B cell (primary cell): ENCODE measurements around the gene GEMIN7. TPM values are rescaled to one million over a fixed set of nuclear protein-coding genes. Genes with fewer than 3 reads are reported as not detected.

Source experiments
- ATAC-seq: fragments of 200-7000 bp; cut with Tn5 transposase; one replicate; pipeline ENCODE4 v1.10.0; 2021; ENCODE audit warnings: low read depth, mild to moderate bottlenecking, moderate number of reproducible peaks, moderate library complexity
- CTCF ChIA-PET: fragments of 350-600 bp; sonication (Branson Sonifier 250); formaldehyde crosslinking; loops from one replicate; lab custom pipeline; 2021; ENCODE audit warnings: antibody characterized with exemption, inconsistent platforms; lab: Charles Lee
- POLR2A ChIA-PET: fragments of 350-600 bp; sonication (Branson Sonifier 250); formaldehyde crosslinking; loops from one replicate; lab custom pipeline; 2021; ENCODE audit warnings: antibody characterized with exemption; lab: Charles Lee
- DNase-seq: peaks from one replicate; pipeline ENCODE4 v3.0.0; 2013
- H2AFZ ChIP-seq: 2 replicates; pipeline ENCODE4 v1.6.1; 2012; ENCODE audit warnings: mild to moderate bottlenecking, low read depth, low read length; ENCODE audit not compliant: insufficient read depth, poor library complexity, severe bottlenecking
- H3K27ac ChIP-seq, 2 donors: 1 replicate in 1 of 2; 2 replicates in 1 of 2; pipeline ENCODE4 v1.5.1; 2012 to 2013; ENCODE audit warnings: low read length in 2 of 2, mild to moderate bottlenecking in 2 of 2, moderate library complexity in 1 of 2
- H3K27me3 ChIP-seq, 4 experiments: fragments of 200-600 bp in 1 of 4; sonication (generic) in 1 of 4; replicated peaks in 1 of 4; 1 replicate in 2 of 4; 2 replicates in 2 of 4; pipeline versions ENCODE4 v1.6.1 to v1.7.0; 2013 to 2016; ENCODE audit warnings: low read length in 3 of 4, mild to moderate bottlenecking in 2 of 4, mixed read lengths in 1 of 4, moderate library complexity in 1 of 4; ENCODE audit not compliant: insufficient read depth in 4 of 4, control insufficient read depth in 3 of 4; ENCODE audit errors: control extremely low read depth in 1 of 4
- H3K36me3 ChIP-seq, 2 experiments: replicated peaks in 1 of 2; 1 replicate in 1 of 2; 2 replicates in 1 of 2; pipeline versions ENCODE4 v1.6.1 to v1.7.1; 2013; ENCODE audit warnings: low read length in 1 of 2; ENCODE audit not compliant: insufficient read depth in 2 of 2, control insufficient read depth in 1 of 2; ENCODE audit errors: control extremely low read depth in 1 of 2, extremely low read depth in 1 of 2
- H3K4me1 ChIP-seq, 2 donors: fragments of 200-600 bp in 1 of 2; sonication (generic) in 1 of 2; 1 replicate in 1 of 2; 2 replicates in 1 of 2; pipeline versions ENCODE4 v1.5.1 to v1.6.1; 2013 to 2017; ENCODE audit warnings: low read length in 2 of 2; ENCODE audit not compliant: control insufficient read depth in 2 of 2, insufficient read depth in 2 of 2
- H3K4me2 ChIP-seq: replicated peaks from 2 replicates; pipeline ENCODE3; 2012; ENCODE audit warnings: mild to moderate bottlenecking, low read depth, low read length; ENCODE audit not compliant: poor library complexity, severe bottlenecking
- H3K4me3 ChIP-seq, 5 experiments: fragments of 200-600 bp in 1 of 5; sonication (generic) in 1 of 5; 1 replicate in 3 of 5; 2 replicates in 2 of 5; pipeline versions ENCODE4 v1.5.1 to v1.7.0; 2011 to 2016; ENCODE audit warnings: low read length in 4 of 5, mild to moderate bottlenecking in 4 of 5, low read depth in 2 of 5, control low read depth in 1 of 5, moderate library complexity in 1 of 5; ENCODE audit not compliant: insufficient read depth in 1 of 5; ENCODE audit errors: control extremely low read depth in 1 of 5, extremely low read depth in 1 of 5
- H3K79me2 ChIP-seq: fragments of 200-600 bp; sonication (generic); one replicate; pipeline ENCODE4 v1.6.0; 2016; ENCODE audit warnings: low read length; ENCODE audit not compliant: control insufficient read depth, insufficient read depth
- H3K9ac ChIP-seq: fragments of 200-600 bp; sonication (generic); 2 replicates; pipeline ENCODE4 v1.6.1; 2017; ENCODE audit warnings: mild to moderate bottlenecking, low read length, moderate library complexity
- H3K9me3 ChIP-seq, 3 donors: one replicate each; pipeline versions ENCODE4 v1.6.1 to v1.7.1; 2013; ENCODE audit warnings: low read length in 2 of 3; ENCODE audit not compliant: control insufficient read depth in 2 of 3, insufficient read depth in 1 of 3; ENCODE audit errors: control extremely low read depth in 1 of 3
- H4K20me1 ChIP-seq: 2 replicates; pipeline ENCODE4 v1.6.0; 2012; ENCODE audit warnings: mild to moderate bottlenecking, low read length; ENCODE audit not compliant: insufficient read depth, control insufficient read depth, poor library complexity, severe bottlenecking
- H3K27ac Mint-ChIP-seq: one replicate; pipeline ENCODE4 v1.8.0; 2021; ENCODE audit warnings: mixed read lengths
- H3K27me3 Mint-ChIP-seq: one replicate; pipeline ENCODE4 v1.8.0; 2021; ENCODE audit warnings: mixed read lengths
- H3K4me1 Mint-ChIP-seq: one replicate; pipeline ENCODE4 v1.8.0; 2021; ENCODE audit warnings: mixed read lengths
- H3K4me3 Mint-ChIP-seq: one replicate; pipeline ENCODE4 v1.8.0; 2021; ENCODE audit warnings: mixed read lengths
- H3K9me3 Mint-ChIP-seq: one replicate; pipeline ENCODE4 v1.8.0; 2022; ENCODE audit warnings: mixed read lengths; ENCODE audit not compliant: insufficient read depth
- CTCF ChIP-seq: fragments of 200-600 bp; IDR thresholded peaks from one replicate; pipeline ENCODE4 v1.8.0; 2022; ENCODE audit warnings: antibody characterized with exemption, mild to moderate bottlenecking
- EZH2 ChIP-seq: IDR thresholded peaks from 2 replicates; pipeline ENCODE4 v1.6.1; 2012; ENCODE audit warnings: borderline replicate concordance, low read depth, mild to moderate bottlenecking, moderate library complexity, low read length; ENCODE audit not compliant: insufficient read depth, poor library complexity, severe bottlenecking
- WGBS: methylation state at CpG from one replicate; pipeline ENCODE4 v1.1.5; 2013; ENCODE audit warnings: missing lambda C conversion rate; ENCODE audit not compliant: insufficient coverage; 5-methylcytosine and 5-hydroxymethylcytosine counted together
- intact Hi-C: fragments of 100-400 bp; cut with micrococcal nuclease; formaldehyde crosslinking; loops from one replicate; pipeline ENCODE4 v1.10.0; 2022
- polyA plus RNA-seq: library from polyadenylated mRNA; depleted of rRNA; stranded (reverse); fragments of >200 nt; gene quantifications from 2 replicates; pipeline ENCODE4 v1.2.3, GENCODE V29; 2012
- total RNA-seq, 2 donors: library from RNA; stranded (reverse); fragments of 120-200 nt in 1 of 2; gene quantifications; 1 replicate in 1 of 2; 2 replicates in 1 of 2; pipeline versions ENCODE4 v1.2.3 to v1.2.4, GENCODE V29; 2013 to 2022

GEMIN7 gene
- total and polyA plus RNA-seq, 2 donors (not counting 1 experiment from before 2014, with no cell fraction given), result 43.0 to 89.4 TPM

DNA sequence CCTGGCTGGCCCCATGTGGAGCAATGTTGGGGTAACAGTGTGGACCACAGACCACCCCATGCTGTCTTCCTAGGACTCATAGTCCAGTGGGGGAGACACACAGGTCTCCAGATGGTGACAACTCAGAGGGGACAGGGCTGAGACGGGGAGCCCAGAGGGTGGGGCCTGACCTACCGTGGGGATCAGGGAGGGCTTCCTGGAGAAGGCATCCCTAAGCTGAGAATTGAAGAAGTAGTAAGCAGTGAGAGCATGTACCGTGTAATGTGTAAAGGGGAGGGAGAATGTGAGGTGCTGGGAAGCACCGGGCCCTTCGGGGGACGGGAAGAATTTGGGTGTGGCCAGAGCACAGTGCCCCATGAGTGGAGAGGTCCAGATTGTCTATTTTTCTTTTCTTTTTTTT lies 45.0 kb downstream of the GEMIN7 start:
- Histone ChIP-seq H3K9me3 (no peaks in the 10 kb centered on the region), H3K4me3 (no peak overlapping the region), H3K36me3 (no peaks in the 10 kb centered on the region), H3K4me2 (no peak overlapping the region), H3K9ac (no peak overlapping the region), H3K27ac (no peak overlapping the region), H2AFZ (no peak overlapping the region), H4K20me1 (peaks cover 82% of the 10 kb centered on the region), H3K4me1 (peaks cover 22 to 42% of the 10 kb centered on the region in 2 donors), H3K27me3 (no peaks in the 10 kb centered on the region), H3K79me2 (peaks cover 95% of the 10 kb centered on the region)
- CTCF ChIA-PET, result interaction anchor here (2.2 kb wide), 1 partner anchor 12 kb away, joined by 6 read pairs; no protein-coding TSS in a partner anchor
- peaks cover 58% of the 10 kb centered on the region for H3K4me1 Mint-ChIP-seq
- 100% methylated on average over 3 of the region's 6 CpGs for WGBS
- intact Hi-C loops, result no loop called here
- no peak overlapping the region for H3K27ac Mint-ChIP-seq
- TF ChIP-seq EZH2 (no peak), CTCF (no peak)
- H3K27me3 Mint-ChIP-seq, result no peaks in the 10 kb centered on the region
- H3K9me3 Mint-ChIP-seq, result no peaks in the 10 kb centered on the region
- no peak for DNase-seq
- POLR2A ChIA-PET, result no interaction called here
- ATAC-seq, result no peak
- H3K4me3 Mint-ChIP-seq, result no peak overlapping the region

GRCh38 chr19:45125360-45125759 lies 46.3 kb downstream of the GEMIN7 start:
- peaks cover 78% of the 10 kb centered on the region for H4K20me1 ChIP-seq
- H3K79me2 ChIP-seq, result peaks cover 95% of the 10 kb centered on the region
- no peak overlapping the region for H3K4me2 ChIP-seq
- intact Hi-C loops, result loop anchor here (5.0 kb wide), 1 partner anchor 33 kb away; the partner anchor contains the start of gene PPP1R37
- peaks cover 47% of the 10 kb centered on the region for H3K4me1 Mint-ChIP-seq
- H3K4me3 ChIP-seq, result no peak overlapping the region
- CTCF ChIA-PET, result interaction anchor here (0.7 to 2.5 kb wide), 13 partner anchors 8 to 147 kb away, joined by 3 to 14 read pairs (median 3); partner anchors contain the start of genes BLOC1S3, PPP1R37 and TRAPPC6A
- H3K27ac ChIP-seq, result no peak overlapping the region
- H3K9ac ChIP-seq, result no peak overlapping the region
- POLR2A ChIA-PET, result interaction anchor here (1.1 kb wide), 1 partner anchor 22 kb away, joined by 3 read pairs; no protein-coding TSS in a partner anchor
- H3K9me3 ChIP-seq, result no peaks in the 10 kb centered on the region
- peaks cover 16 to 32% of the 10 kb centered on the region in 2 donors for H3K4me1 ChIP-seq
- H3K27me3 ChIP-seq, result no peaks in the 10 kb centered on the region
- H3K9me3 Mint-ChIP-seq, result no peaks in the 10 kb centered on the region
- ATAC-seq (no peak), DNase-seq (no peak)
- H3K27me3 Mint-ChIP-seq, result no peaks in the 10 kb centered on the region
- H3K4me3 Mint-ChIP-seq, result no peak overlapping the region
- WGBS, result 97% methylated on average over 4 of the region's 9 CpGs
- no peaks in the 10 kb centered on the region for H3K36me3 ChIP-seq
- no peak overlapping the region for H3K27ac Mint-ChIP-seq
- TF ChIP-seq CTCF, result no peak
- no peak for TF ChIP-seq EZH2
- H2AFZ ChIP-seq, result no peak overlapping the region
